Liver (tissue), 9 donors: ENCODE data around the gene CISTR. TPM values are rescaled to one million over a fixed set of nuclear protein-coding genes. Genes with fewer than 3 reads are reported as not detected.

ENCODE experiments used
- DNase-seq: peaks from one replicate; pipeline ENCODE4 v3.0.0-alpha.2; 2017; ENCODE audit warnings: low spot score
- H3K27ac ChIP-seq, 2 donors: one replicate each; pipeline ENCODE4 v1.7.0; 2013; ENCODE audit warnings: inconsistent platforms in 2 of 2, low read length in 2 of 2, control low read depth in 1 of 2, low read depth in 1 of 2, mild to moderate bottlenecking in 1 of 2
- H3K27me3 ChIP-seq, 4 donors: one replicate each; pipeline versions ENCODE4 v1.6.1 to v1.7.0; 2013; ENCODE audit warnings: low read length in 3 of 4, inconsistent platforms in 1 of 4, mild to moderate bottlenecking in 1 of 4, moderate library complexity in 1 of 4; ENCODE audit not compliant: control insufficient read depth in 4 of 4, insufficient read depth in 4 of 4
- H3K36me3 ChIP-seq, 4 donors: one replicate each; pipeline versions ENCODE4 v1.6.1 to v1.7.0; 2013; ENCODE audit warnings: low read length in 3 of 4, mild to moderate bottlenecking in 3 of 4, low read depth in 1 of 4, moderate library complexity in 1 of 4; ENCODE audit not compliant: control insufficient read depth in 4 of 4, insufficient read depth in 3 of 4
- H3K4me1 ChIP-seq, 4 donors: one replicate each; pipeline versions ENCODE4 v1.6.1 to v1.7.0; 2013; ENCODE audit warnings: low read length in 3 of 4, mild to moderate bottlenecking in 3 of 4, moderate library complexity in 1 of 4; ENCODE audit not compliant: control insufficient read depth in 4 of 4, insufficient read depth in 4 of 4
- H3K4me3 ChIP-seq, 3 donors: one replicate each; pipeline versions ENCODE4 v1.6.1 to v1.7.0; 2013; ENCODE audit warnings: low read length in 3 of 3, control low read depth in 1 of 3, low read depth in 1 of 3, mild to moderate bottlenecking in 1 of 3
- H3K9ac ChIP-seq, 2 donors: one replicate each; pipeline ENCODE4 v1.7.0; 2013; ENCODE audit warnings: low read length in 2 of 2, mild to moderate bottlenecking in 2 of 2, moderate library complexity in 2 of 2, control low read depth in 1 of 2, low read depth in 1 of 2
- H3K9me3 ChIP-seq, 4 donors: one replicate each; pipeline versions ENCODE4 v1.6.1 to v1.7.0; 2013; ENCODE audit warnings: low read length in 3 of 4; ENCODE audit not compliant: control insufficient read depth in 4 of 4
- ATF3 ChIP-seq: IDR thresholded peaks from 2 replicates; pipeline ENCODE4 v1.6.1; 2016; ENCODE audit warnings: antibody characterized with exemption
- CTCF ChIP-seq: fragments of 150-350 bp; IDR thresholded peaks from 2 replicates; pipeline ENCODE4 v1.5.1; 2017; ENCODE audit warnings: improper control_type of control experiment, low read depth, low read length; ENCODE audit not compliant: missing input control
- EGR1 ChIP-seq, 2 donors: IDR thresholded peaks; 2 replicates each; pipeline ENCODE4 v1.6.1; 2016 to 2018; ENCODE audit warnings: antibody characterized with exemption in 2 of 2, low read depth in 2 of 2
- FOXA1 ChIP-seq: IDR thresholded peaks from 2 replicates; pipeline ENCODE4 v1.6.1; 2016; ENCODE audit warnings: antibody characterized with exemption
- FOXA2 ChIP-seq: IDR thresholded peaks from 2 replicates; pipeline ENCODE4 v1.6.1; 2016; ENCODE audit warnings: antibody characterized with exemption
- GABPA ChIP-seq, 2 donors: IDR thresholded peaks in 1 of 2; conservative IDR thresholded peaks in 1 of 2; 2 replicates each; pipeline ENCODE4 v1.6.1; 2016; ENCODE audit warnings: antibody characterized with exemption in 2 of 2, mild to moderate bottlenecking in 1 of 2, moderate library complexity in 1 of 2
- HNF4A ChIP-seq, 2 donors: conservative IDR thresholded peaks; 2 replicates each; pipeline ENCODE4 v1.6.1; 2016; ENCODE audit warnings: antibody characterized with exemption in 2 of 2, mild to moderate bottlenecking in 2 of 2
- HNF4G ChIP-seq: IDR thresholded peaks from 2 replicates; pipeline ENCODE4 v1.6.1; 2016; ENCODE audit warnings: antibody characterized with exemption
- JUND ChIP-seq, 2 donors: IDR thresholded peaks; 2 replicates each; pipeline ENCODE4 v1.6.1; 2016; ENCODE audit warnings: antibody characterized with exemption in 2 of 2
- MAX ChIP-seq: IDR thresholded peaks from 2 replicates; pipeline ENCODE4 v1.6.1; 2016; ENCODE audit warnings: antibody characterized with exemption
- NR2F2 ChIP-seq: IDR thresholded peaks from 2 replicates; pipeline ENCODE4 v1.6.1; 2016; ENCODE audit warnings: antibody characterized with exemption
- REST ChIP-seq: IDR thresholded peaks from 2 replicates; pipeline ENCODE4 v1.6.1; 2016; ENCODE audit warnings: antibody characterized with exemption, mild to moderate bottlenecking
- RXRA ChIP-seq, 2 donors: IDR thresholded peaks; 2 replicates each; pipeline ENCODE4 v1.6.1; 2017 to 2018; ENCODE audit warnings: antibody characterized with exemption in 2 of 2, mild to moderate bottlenecking in 1 of 2
- SP1 ChIP-seq: IDR thresholded peaks from 2 replicates; pipeline ENCODE4 v1.6.1; 2018; ENCODE audit warnings: antibody characterized with exemption, mild to moderate bottlenecking
- TAF1 ChIP-seq: conservative IDR thresholded peaks from 2 replicates; pipeline ENCODE4 v1.6.1; 2016; ENCODE audit warnings: antibody characterized with exemption, mild to moderate bottlenecking
- YY1 ChIP-seq: IDR thresholded peaks from 2 replicates; pipeline ENCODE4 v1.6.1; 2016; ENCODE audit warnings: antibody characterized with exemption, mild to moderate bottlenecking
- ZBTB33 ChIP-seq: IDR thresholded peaks from 2 replicates; pipeline ENCODE4 v1.6.1; 2016; ENCODE audit warnings: antibody characterized with exemption
- WGBS: extraction: QIAGEN DNeasy Blood & Tissue Kit; methylation state at CpG from one replicate; pipeline ENCODE4 v1.1.7; 2013; 5-methylcytosine and 5-hydroxymethylcytosine counted together
- polyA plus RNA-seq, 2 donors: library from polyadenylated mRNA; stranded (reverse) in 1 of 2; unstranded in 1 of 2; fragments of 200-250 nt in 1 of 2; fragments of >200 nt in 1 of 2; fragmentation: Nextera tagmentation in 1 of 2; extraction: Ambion mirVana in 1 of 2; gene quantifications; one replicate each; pipeline versions ENCODE4 v1.2.1 to v1.2.3, GENCODE V29; 2013 to 2015
- total RNA-seq, 2 donors: library from RNA; depleted of rRNA; stranded (reverse); fragments of >200 nt; gene quantifications; one replicate each; pipeline ENCODE4 v1.2.3, GENCODE V29; 2014
- donor health status: healthy.
- donor health status: healthy.
- donor health status: healthy.
- donor health status: healthy.
- donor health status: healthy.

CISTR gene
- total and polyA plus RNA-seq, 4 donors, result not detected

GRCh38 chr12:53789570-53789969 is 37.8 kb upstream of the CISTR start (continued):
- no peak for TF ChIP-seq SP1
- TF ChIP-seq RXRA (IDR thresholded peaks at IDR 0.05), result no peak
- no peak for TF ChIP-seq JUND (IDR thresholded peaks at IDR 0.05)
- no peak for TF ChIP-seq ATF3
- no peak for TF ChIP-seq TAF1

- Histone ChIP-seq H3K27me3 (peaks cover 0 to 9% (median 1%) of the 10 kb centered on the region in 4 donors), H3K9me3 (no peaks in the 10 kb centered on the region)
These were observed 37.1 kb upstream of the CISTR start for GRCh38 chr12:53788892-53789291.

More at GRCh38 chr12:53788892-53789291, 37.1 kb upstream of the CISTR start:
- H3K4me3 ChIP-seq, result no peak overlapping the region
- no peak for DNase-seq
- 88% methylated on average over 1 of the region's 1 CpG for WGBS
- no peak overlapping the region for H3K27ac ChIP-seq
- no peaks in the 10 kb centered on the region for H3K36me3 ChIP-seq
- no peak overlapping the region for H3K9ac ChIP-seq
- TF ChIP-seq REST (no peak), HNF4G (no peak), YY1 (no peak), GABPA (IDR thresholded peaks at IDR 0.05 in 1 of 2, conservative IDR thresholded peaks at IDR 0.05 in 1 of 2) (no peak), JUND (IDR thresholded peaks at IDR 0.05) (no peak), EGR1 (IDR thresholded peaks at IDR 0.05; ENCODE audit: low read depth in 2 of 2) (no peak), NR2F2 (no peak), RXRA (IDR thresholded peaks at IDR 0.05) (no peak), SP1 (no peak), MAX (no peak), HNF4A (conservative IDR thresholded peaks at IDR 0.05) (no peak), ATF3 (no peak), FOXA2 (no peak), ZBTB33 (no peak), FOXA1 (no peak), CTCF (no peak)
- H3K4me1 ChIP-seq, result no peaks in the 10 kb centered on the region
